ENCODE measurements around the gene CLEC4C.
"Not testable (repeated sequence)": the region's sequence is repeated elsewhere in the genome, so short reads cannot be mapped to it uniquely, and the experiment has no call there.

CLEC4C gene

GRCh38 chr12:7758766-7759140, 11.6 kb upstream of the CLEC4C start:
- DNase-seq (ENCODE audit: insufficient read length, low spot score): no peak
- FAIRE-seq: no peak

GRCh38 chr12:7756993-7757392, 9.8 kb upstream of the CLEC4C start:
- DNase-seq (ENCODE audit: insufficient read length, low spot score) (no peak), FAIRE-seq (no peak)
- TF ChIP-seq POU2F2 (IDR thresholded peaks at IDR 0.05; ENCODE audit: low read depth, low read length) (no peak), POLR2AphosphoS5 (IDR thresholded peaks at IDR 0.05; ENCODE audit: low read depth, low read length) (no peak), SPI1 (IDR thresholded peaks at IDR 0.05; ENCODE audit: low read depth, low read length) (no peak), POLR2A (IDR thresholded peaks at IDR 0.05; ENCODE audit: low read depth, low read length) (no peak), TAF1 (IDR thresholded peaks at IDR 0.05; ENCODE audit: low read depth, low read length) (no peak)

More at GRCh38 chr12:7758766-7759140, 11.6 kb upstream of the CLEC4C start:
- TF ChIP-seq PAX5 (IDR thresholded peaks at IDR 0.05; ENCODE audit: insufficient read depth, low read length, severe bottlenecking): no peak
- no peak for TF ChIP-seq POU2F2 (IDR thresholded peaks at IDR 0.05; ENCODE audit: low read depth, low read length)
- no peak for TF ChIP-seq TAF1 (IDR thresholded peaks at IDR 0.05; ENCODE audit: low read depth, low read length)
- TF ChIP-seq POLR2AphosphoS5 (IDR thresholded peaks at IDR 0.05; ENCODE audit: low read depth, low read length): no peak
- TF ChIP-seq SPI1 (IDR thresholded peaks at IDR 0.05; ENCODE audit: low read depth, low read length): no peak
- no peak for TF ChIP-seq POLR2A (IDR thresholded peaks at IDR 0.05; ENCODE audit: low read depth, low read length)

GRCh38 chr12:7755668-7756067, 8.5 kb upstream of the CLEC4C start:
- not testable (repeated sequence) for DNase-seq (ENCODE audit: insufficient read length, low spot score)
- peak; percentile 41 for FAIRE-seq

GRCh38 chr12:7751941-7752922, 5.1 kb upstream of the CLEC4C start:
- not testable (repeated sequence) for DNase-seq (ENCODE audit: insufficient read length, low spot score); FAIRE-seq

GRCh38 chr12:7751394-7751793, 4.2 kb upstream of the CLEC4C start:
- TF ChIP-seq POU2F2 (IDR thresholded peaks at IDR 0.05; ENCODE audit: low read depth, low read length) (no peak), TAF1 (IDR thresholded peaks at IDR 0.05; ENCODE audit: low read depth, low read length) (no peak), POLR2A (IDR thresholded peaks at IDR 0.05; ENCODE audit: low read depth, low read length) (no peak), POLR2AphosphoS5 (IDR thresholded peaks at IDR 0.05; ENCODE audit: low read depth, low read length) (no peak), SPI1 (IDR thresholded peaks at IDR 0.05; ENCODE audit: low read depth, low read length) (no peak), PAX5 (IDR thresholded peaks at IDR 0.05; ENCODE audit: insufficient read depth, low read length, severe bottlenecking) (no peak)
- DNase-seq (ENCODE audit: insufficient read length, low spot score) (no peak), FAIRE-seq (no peak)

- DNase-seq (ENCODE audit: insufficient read length, low spot score): no peak
- no peak for TF ChIP-seq TAF1 (IDR thresholded peaks at IDR 0.05; ENCODE audit: low read depth, low read length)
- no peak for TF ChIP-seq POU2F2 (IDR thresholded peaks at IDR 0.05; ENCODE audit: low read depth, low read length)
- no peak for TF ChIP-seq PAX5 (IDR thresholded peaks at IDR 0.05; ENCODE audit: insufficient read depth, low read length, severe bottlenecking)
- TF ChIP-seq POLR2A (IDR thresholded peaks at IDR 0.05; ENCODE audit: low read depth, low read length): no peak
- no peak for TF ChIP-seq SPI1 (IDR thresholded peaks at IDR 0.05; ENCODE audit: low read depth, low read length)
- TF ChIP-seq POLR2AphosphoS5 (IDR thresholded peaks at IDR 0.05; ENCODE audit: low read depth, low read length): no peak
- no peak for FAIRE-seq
Observed at GRCh38 chr12:7750350-7750749, 3.2 kb upstream of the CLEC4C start.

- no peak for DNase-seq (ENCODE audit: insufficient read length, low spot score)
- FAIRE-seq: no peak
- TF ChIP-seq POLR2AphosphoS5 (IDR thresholded peaks at IDR 0.05; ENCODE audit: low read depth, low read length) (no peak), SPI1 (IDR thresholded peaks at IDR 0.05; ENCODE audit: low read depth, low read length) (peak; percentile 45; the same call in 1 of the 2 replicates)
Observed at GRCh38 chr12:7749442-7749841, 2.3 kb upstream of the CLEC4C start.

- FAIRE-seq (peak; percentile 66), DNase-seq (ENCODE audit: insufficient read length, low spot score) (no peak)
- TF ChIP-seq SPI1 (IDR thresholded peaks at IDR 0.05; ENCODE audit: low read depth, low read length) (no peak), POLR2A (IDR thresholded peaks at IDR 0.05; ENCODE audit: low read depth, low read length) (no peak), POLR2AphosphoS5 (IDR thresholded peaks at IDR 0.05; ENCODE audit: low read depth, low read length) (no peak), PAX5 (IDR thresholded peaks at IDR 0.05; ENCODE audit: insufficient read depth, low read length, severe bottlenecking) (no peak), TAF1 (IDR thresholded peaks at IDR 0.05; ENCODE audit: low read depth, low read length) (no peak)
Observed at GRCh38 chr12:7748852-7749251, 1.7 kb upstream of the CLEC4C start.

GRCh38 chr12:7732993-7733392, 14.2 kb downstream of the CLEC4C start:
- DNase-seq (ENCODE audit: insufficient read length, low spot score) (no peak), FAIRE-seq (no peak)
- TF ChIP-seq POLR2AphosphoS5 (IDR thresholded peaks at IDR 0.05; ENCODE audit: low read depth, low read length): no peak

GRCh38 chr12:7731486-7731885, 15.7 kb downstream of the CLEC4C start:
- TF ChIP-seq TAF1 (IDR thresholded peaks at IDR 0.05; ENCODE audit: low read depth, low read length) (no peak), POLR2A (IDR thresholded peaks at IDR 0.05; ENCODE audit: low read depth, low read length) (no peak), POU2F2 (IDR thresholded peaks at IDR 0.05; ENCODE audit: low read depth, low read length) (no peak), POLR2AphosphoS5 (IDR thresholded peaks at IDR 0.05; ENCODE audit: low read depth, low read length) (no peak), PAX5 (IDR thresholded peaks at IDR 0.05; ENCODE audit: insufficient read depth, low read length, severe bottlenecking) (no peak), SPI1 (IDR thresholded peaks at IDR 0.05; ENCODE audit: low read depth, low read length) (no peak)
- no peak for FAIRE-seq
- DNase-seq (ENCODE audit: insufficient read length, low spot score): no peak

GRCh38 chr12:7730984-7731383, 16.2 kb downstream of the CLEC4C start:
- FAIRE-seq; DNase-seq (ENCODE audit: insufficient read length, low spot score): not testable (repeated sequence)
